HepG2 (cell line): ENCODE results near the gene PRKCE. TPM values are rescaled to one million over a fixed set of nuclear protein-coding genes. Genes with fewer than 3 reads are reported as not detected.

Experiments used
- DMAP1 ChIP-seq: IDR thresholded peaks from 2 replicates; pipeline ENCODE4 v1.6.1; 2016
- ELF4 ChIP-seq: sonication (generic); formaldehyde crosslinking; IDR thresholded peaks from 2 replicates; pipeline ENCODE4 v1.5.0; 2020; ENCODE audit warnings: missing genetic modification reagents, mild to moderate bottlenecking, moderate library complexity, borderline replicate concordance
- FOXJ3 ChIP-seq: sonication (generic); formaldehyde crosslinking; IDR thresholded peaks from 2 replicates; pipeline ENCODE4 v1.4.0; 2020; ENCODE audit warnings: missing genetic modification reagents, mild to moderate bottlenecking, borderline replicate concordance
- HCFC1 ChIP-seq: fragments of 150-350 bp; IDR thresholded peaks from 2 replicates; pipeline ENCODE4 v1.6.1; 2014; ENCODE audit warnings: low read depth, low read length
- MED1 ChIP-seq: sonication (generic); formaldehyde crosslinking; IDR thresholded peaks from 2 replicates; pipeline ENCODE4 v1.4.0; 2020; ENCODE audit warnings: missing genetic modification reagents
- PCBP1 ChIP-seq: fragments of 200-400 bp; formaldehyde crosslinking; IDR thresholded peaks from 2 replicates; pipeline ENCODE4 v1.6.1; 2017; ENCODE audit warnings: mild to moderate bottlenecking, low read depth, low read length, borderline replicate concordance
- POGZ ChIP-seq: sonication (generic); formaldehyde crosslinking; IDR thresholded peaks from 2 replicates; pipeline ENCODE4 v1.4.0; 2020; ENCODE audit warnings: mild to moderate bottlenecking, missing genetic modification reagents
- PTBP1 ChIP-seq: fragments of 200-400 bp; formaldehyde crosslinking; IDR thresholded peaks from 2 replicates; pipeline ENCODE4 v1.6.1; 2018; ENCODE audit warnings: low read length, low read depth; ENCODE audit not compliant: poor library complexity, severe bottlenecking
- RFX3 ChIP-seq: IDR thresholded peaks from 2 replicates; pipeline ENCODE4 v1.6.1; 2016; ENCODE audit warnings: missing biosample characterization, missing genetic modification reagents
- SIN3B ChIP-seq: fragments of 150-350 bp; IDR thresholded peaks from 2 replicates; pipeline ENCODE4 v1.6.1; 2014; ENCODE audit warnings: low read length
- SIX1 ChIP-seq: sonication (generic); formaldehyde crosslinking; IDR thresholded peaks from 2 replicates; pipeline ENCODE4 v1.4.0; 2020; ENCODE audit warnings: missing genetic modification reagents, borderline replicate concordance
- SNAPC4 ChIP-seq: sonication (generic); formaldehyde crosslinking; IDR thresholded peaks from 2 replicates; pipeline ENCODE4 v1.4.0; 2020; ENCODE audit warnings: mild to moderate bottlenecking, missing genetic modification reagents
- ZBED4 ChIP-seq: sonication (generic); formaldehyde crosslinking; IDR thresholded peaks from 2 replicates; pipeline ENCODE4 v1.4.0; 2020; ENCODE audit warnings: missing genetic modification reagents, borderline replicate concordance
- ZNF234 ChIP-seq: sonication (generic); formaldehyde crosslinking; conservative IDR thresholded peaks from 2 replicates; pipeline ENCODE4 v1.5.1; 2020; ENCODE audit warnings: mild to moderate bottlenecking, missing genetic modification reagents
- ZNF280D ChIP-seq: sonication (generic); formaldehyde crosslinking; IDR thresholded peaks from 2 replicates; pipeline ENCODE4 v1.5.1; 2020; ENCODE audit warnings: mild to moderate bottlenecking, missing genetic modification reagents
- ZNF780A ChIP-seq: sonication (generic); formaldehyde crosslinking; IDR thresholded peaks from 2 replicates; pipeline ENCODE4 v1.8.0; 2022; ENCODE audit warnings: mild to moderate bottlenecking, missing genetic modification reagents, moderate library complexity
- polyA plus RNA-seq, 8 experiments: library from polyadenylated mRNA; depleted of rRNA in 3 of 8; stranded (reverse) in 7 of 8; unstranded in 1 of 8; fragments of >200 nt; fragmentation: Illumina TruSeq in 4 of 8; extraction: Trizol in 4 of 8; gene quantifications; 2 replicates each; pipeline versions ENCODE4 v1.2.1 to v1.2.3, GENCODE V29; 2011 to 2016; ENCODE audit warnings: low read depth in 4 of 8, missing spikeins in 1 of 8, mixed read lengths in 1 of 8; ENCODE audit not compliant: insufficient read depth in 1 of 8
- total RNA-seq, 5 experiments: library from RNA; depleted of rRNA; stranded (reverse); fragments of >200 nt; fragmentation: Illumina TruSeq; extraction: Trizol; gene quantifications; 2 replicates each; pipeline ENCODE4 v1.2.3, GENCODE V29; 2016; ENCODE audit warnings: low read depth in 1 of 5

Gene PRKCE
- total and polyA plus RNA-seq, 2 of the 13 experiments (the other 11 are each of a cell fraction or from before 2014, with no cell fraction given), result 1.0 to 3.9 TPM

GRCh38 chr2:46187112-46187618 is 535.7 kb downstream of the PRKCE start (continued):
- TF ChIP-seq ZBED4 (CRISPR knock-in tag) (no peak), SIX1 (CRISPR knock-in tag) (no peak), FOXJ3 (CRISPR knock-in tag) (peak; percentile 38; the same call in 1 of the 2 replicates), DMAP1 (CRISPR knock-in tag) (no peak), ZNF234 (CRISPR knock-in tag) (no peak), ZNF280D (no peak), ZNF780A (no peak), MED1 (CRISPR knock-in tag) (peak; percentile 18; the same call in 1 of the 2 replicates), HCFC1 (no peak), PTBP1 (no peak), SIN3B (no peak), SNAPC4 (CRISPR knock-in tag) (no peak), POGZ (no peak), PCBP1 (no peak), ELF4 (CRISPR knock-in tag) (no peak), RFX3 (CRISPR knock-in tag) (no peak)
